SH-SY5Y (cell line): ENCODE results near the gene ADM2.

Source experiments
- GATA2 ChIP-seq: IDR thresholded peaks from 2 replicates; pipeline ENCODE4 v1.6.1; 2011; ENCODE audit warnings: mild to moderate bottlenecking, low read depth, low read length
- GATA3 ChIP-seq: IDR thresholded peaks from 2 replicates; pipeline ENCODE4 v1.6.1; 2011; ENCODE audit warnings: low read depth, mild to moderate bottlenecking, low read length, moderate library complexity

DNA sequence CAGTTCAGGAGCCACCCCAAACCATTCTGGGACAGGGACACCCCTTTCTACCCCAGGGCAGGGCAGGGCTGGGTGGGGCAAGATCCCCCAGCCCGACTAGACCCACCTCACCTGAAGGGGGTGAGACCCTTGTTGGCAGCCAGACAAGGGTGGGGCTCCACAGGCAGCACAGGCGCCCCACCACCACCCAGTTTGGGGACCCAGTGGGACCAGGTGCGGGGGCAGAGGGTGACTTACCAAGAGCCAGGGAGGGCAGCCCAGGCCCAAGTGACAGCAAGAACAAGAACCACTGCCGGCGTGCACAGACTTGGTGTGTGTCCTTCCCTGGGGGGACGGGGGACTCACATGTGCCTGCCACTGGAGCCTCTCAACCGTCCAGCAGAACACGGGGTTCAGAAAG lies 2.2 kb downstream of the ADM2 start:
- TF ChIP-seq GATA3 (no peak), GATA2 (no peak)
